HUES48 (cell line): ENCODE measurements around the gene UCN2.
A peak's percentile ranks its signal among the peaks of the same experiment; 100 is the strongest.

Experiments
- H3K27ac ChIP-seq: one replicate; pipeline ENCODE4 v1.7.0; 2013; ENCODE audit warnings: low read depth, low read length, inconsistent platforms
- H3K27me3 ChIP-seq: 2 replicates; pipeline ENCODE4 v1.6.1; 2013; ENCODE audit warnings: mild to moderate bottlenecking, low read length; ENCODE audit not compliant: control insufficient read depth, insufficient read depth
- H3K36me3 ChIP-seq: 2 replicates; pipeline ENCODE4 v1.6.1; 2013; ENCODE audit warnings: low read length; ENCODE audit not compliant: control insufficient read depth, insufficient read depth
- H3K4me1 ChIP-seq: 2 replicates; pipeline ENCODE4 v1.6.1; 2013; ENCODE audit warnings: mild to moderate bottlenecking, low read length; ENCODE audit not compliant: control insufficient read depth, insufficient read depth
- H3K4me3 ChIP-seq: 2 replicates; pipeline ENCODE4 v1.5.1; 2013; ENCODE audit warnings: mild to moderate bottlenecking, low read depth, low read length
- H3K9ac ChIP-seq: 2 replicates; pipeline ENCODE4 v1.6.1; 2013; ENCODE audit warnings: mild to moderate bottlenecking, low read depth, low read length, moderate library complexity
- H3K9me3 ChIP-seq: 2 replicates; pipeline ENCODE4 v1.6.1; 2013; ENCODE audit warnings: low read length; ENCODE audit not compliant: control insufficient read depth, insufficient read depth

The UCN2 gene

DNA sequence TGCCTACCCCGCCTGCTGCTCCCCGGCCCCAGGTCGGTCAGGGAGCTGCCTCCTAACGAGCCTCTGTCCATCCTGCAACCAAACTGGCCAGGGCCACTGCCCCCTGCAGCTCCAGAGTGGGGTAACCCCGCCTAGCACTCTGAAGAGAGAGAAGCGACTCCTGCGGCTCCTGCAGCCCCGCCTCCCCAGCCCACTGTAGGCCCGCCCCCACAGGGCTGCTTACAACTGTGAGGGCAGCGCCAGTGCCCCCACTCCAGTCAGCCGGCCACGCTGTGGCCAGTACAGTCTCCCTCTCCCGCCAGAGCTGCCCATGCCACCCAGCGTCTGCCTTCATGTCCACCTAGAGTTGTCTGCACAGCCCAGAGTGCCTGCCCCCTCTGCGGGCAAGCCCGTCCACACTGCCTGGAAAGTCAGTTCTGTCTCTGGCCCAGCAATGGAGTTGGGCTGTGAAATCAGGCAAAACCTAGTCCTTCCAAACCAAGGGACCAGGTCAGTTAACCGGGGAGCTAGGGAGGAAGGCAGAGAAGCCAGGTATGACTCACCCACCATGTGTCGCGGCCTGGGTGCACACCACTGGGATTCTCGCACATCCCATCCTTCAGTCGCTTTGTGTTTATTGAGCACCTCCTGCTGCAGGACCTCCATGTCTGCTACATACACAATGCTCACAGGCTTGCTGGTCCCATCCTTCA, 2.4 kb downstream of the UCN2 start:
- Histone ChIP-seq H3K27ac (peak overlapping the region; percentile 61), H3K36me3 (0 out of 2 replicates have a peak, but pooled peaks cover 4% of the 10 kb centered on the region), H3K9ac (no peak overlapping the region)

GRCh38 chr3:48560648-48561018, 2.9 kb downstream of the UCN2 start:
- Histone ChIP-seq H3K27ac (no peak overlapping the region), H3K9me3 (no peaks in the 10 kb centered on the region), H3K4me1 (peaks cover 24% of the 10 kb centered on the region), H3K4me3 (no peak overlapping the region), H3K27me3 (no peaks in the 10 kb centered on the region), H3K36me3 (no peaks in the 10 kb centered on the region), H3K9ac (no peak overlapping the region)

More for the DNA sequence above, 2.4 kb downstream of the UCN2 start:
- Histone ChIP-seq H3K9me3 (no peaks in the 10 kb centered on the region), H3K4me3 (no peak overlapping the region), H3K27me3 (no peaks in the 10 kb centered on the region), H3K4me1 (peaks cover 20% of the 10 kb centered on the region)

DNA sequence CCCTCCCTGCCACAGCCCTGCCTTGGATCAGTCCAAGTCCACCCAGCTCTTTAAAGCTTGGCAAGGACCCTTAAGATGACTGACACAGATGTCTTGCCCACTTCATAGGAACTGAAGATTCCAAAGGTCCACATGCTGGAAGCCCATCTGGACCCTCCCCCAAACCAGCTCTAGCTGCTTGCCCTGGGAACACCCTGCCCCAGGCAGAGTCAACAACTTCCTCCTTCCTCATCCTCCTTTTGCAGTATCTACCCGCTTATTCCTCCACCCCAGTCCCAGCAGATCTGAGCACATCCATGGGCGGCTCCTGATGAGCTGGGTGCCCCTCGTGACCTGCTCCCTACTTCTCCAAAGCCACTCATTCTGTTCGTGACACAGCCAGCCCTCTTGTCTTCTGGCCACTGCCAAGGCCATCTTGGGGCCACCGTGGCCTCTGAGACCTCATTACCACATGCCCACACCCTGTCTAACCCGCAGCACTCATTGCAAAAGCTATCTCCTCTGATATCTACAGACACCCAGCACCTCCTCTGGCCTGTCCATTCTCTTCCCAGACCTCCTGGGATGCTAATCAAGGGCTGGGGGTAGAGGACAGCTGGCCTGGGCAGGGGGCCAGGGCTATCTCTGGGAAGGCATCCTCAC, 5.0 kb downstream of the UCN2 start:
- Histone ChIP-seq H3K9me3 (no peaks in the 10 kb centered on the region), H3K9ac (no peak overlapping the region), H3K27me3 (no peaks in the 10 kb centered on the region), H3K4me3 (no peak overlapping the region), H3K27ac (no peak overlapping the region), H3K36me3 (0 out of 2 replicates have a peak, but pooled peaks cover 2% of the 10 kb centered on the region), H3K4me1 (peaks cover 25% of the 10 kb centered on the region)

- Histone ChIP-seq H3K27ac (peak within 1 kb of the TSS; percentile 77), H3K9me3 (no peaks in the 10 kb centered on the region), H3K4me1 (peaks cover 17% of the 10 kb centered on the region), H3K4me3 (peak within 1 kb of the TSS; percentile 72), H3K27me3 (no peaks in the 10 kb centered on the region), H3K36me3 (peaks cover 5% of the 10 kb centered on the region; the same call in 1 of the 2 replicates), H3K9ac (peak within 1 kb of the TSS; percentile 60)
Observed at GRCh38 chr3:48556796-48557626, 6.6 kb downstream of the UCN2 start, which contains the start of gene PFKFB4. PFKFB4 (minus strand) TSS chr3:48556803; CDS start chr3:48556777, 26 bp downstream.

- Histone ChIP-seq H3K4me1 (peaks cover 13% of the 10 kb centered on the region), H3K36me3 (peaks cover 5% of the 10 kb centered on the region; the same call in 1 of the 2 replicates)
Observed at GRCh38 chr3:48555949-48556795, 7.4 kb downstream of the UCN2 start.

GRCh38 chr3:48555231-48555948, 8.2 kb downstream of the UCN2 start:
- H3K9ac ChIP-seq = no peak overlapping the region
- H3K27ac ChIP-seq = no peak overlapping the region
- no peaks in the 10 kb centered on the region for H3K27me3 ChIP-seq
- H3K9me3 ChIP-seq = no peaks in the 10 kb centered on the region
- peaks cover 7% of the 10 kb centered on the region for H3K4me1 ChIP-seq
- peaks cover 5% of the 10 kb centered on the region; the same call in 1 of the 2 replicates for H3K36me3 ChIP-seq
- H3K4me3 ChIP-seq = peak overlapping the region; percentile 72

More at GRCh38 chr3:48555949-48556795, 7.4 kb downstream of the UCN2 start:
- Histone ChIP-seq H3K27ac (peak overlapping the region; percentile 3), H3K27me3 (no peaks in the 10 kb centered on the region), H3K4me3 (peak overlapping the region; percentile 72), H3K9me3 (no peaks in the 10 kb centered on the region), H3K9ac (no peak overlapping the region)

- H3K27me3 ChIP-seq = no peaks in the 10 kb centered on the region
- H3K9me3 ChIP-seq = no peaks in the 10 kb centered on the region
- H3K36me3 ChIP-seq = peaks cover 11% of the 10 kb centered on the region; the same call in 1 of the 2 replicates
- no peak overlapping the region for H3K27ac ChIP-seq
- peaks cover 7% of the 10 kb centered on the region for H3K4me1 ChIP-seq
- H3K9ac ChIP-seq = no peak overlapping the region
- no peak overlapping the region for H3K4me3 ChIP-seq
Observed at GRCh38 chr3:48553886-48554845, 9.4 kb downstream of the UCN2 start.

DNA sequence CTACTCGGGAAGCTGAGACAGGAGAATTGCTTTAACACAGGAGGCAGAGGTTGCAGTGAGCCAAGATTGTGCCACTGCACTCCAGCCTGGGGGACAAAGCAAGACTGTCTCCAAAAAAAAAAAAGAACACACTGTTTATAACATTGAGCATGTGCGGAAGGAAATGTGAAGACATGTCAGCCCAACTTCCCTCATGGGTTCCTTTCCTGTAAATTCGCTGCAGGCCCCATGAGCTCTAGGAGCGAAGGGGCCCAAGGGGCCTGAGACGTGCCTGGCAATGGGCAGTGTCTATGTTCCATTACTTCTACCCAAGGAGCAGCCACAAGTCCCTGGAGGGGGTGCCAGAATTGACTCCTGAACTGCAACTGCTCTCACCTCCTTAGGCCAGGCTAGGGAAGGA, 10.2 kb downstream of the UCN2 start:
- H3K4me1 ChIP-seq = peaks cover 7% of the 10 kb centered on the region
- no peak overlapping the region for H3K9ac ChIP-seq

More for the DNA sequence above, 10.2 kb downstream of the UCN2 start:
- no peak overlapping the region for H3K27ac ChIP-seq
- no peak overlapping the region for H3K4me3 ChIP-seq
- peaks cover 13% of the 10 kb centered on the region; the same call in 1 of the 2 replicates for H3K36me3 ChIP-seq
- no peaks in the 10 kb centered on the region for H3K9me3 ChIP-seq
- H3K27me3 ChIP-seq = no peaks in the 10 kb centered on the region
